NCI-H187 treated with DMSO at 0.1 percent for 48 hours (cell line): Measurements from ENCODE around the gene NQO1.
"Not testable (repeated sequence)": the region's sequence is repeated elsewhere in the genome, so short reads cannot be mapped to it uniquely, and the experiment has no call there.

Experiments used
- DNase-seq: peaks from one replicate; lab custom pipeline; 2025; lab: John Stamatoyannopoulos, UW

The NQO1 gene

GRCh38 chr16:69741951-69742904, 15.9 kb upstream of the NQO1 start:
- no peak for DNase-seq

GRCh38 chr16:69741519-69741918, 15.2 kb upstream of the NQO1 start:
- DNase-seq, result no peak

GRCh38 chr16:69732101-69732500, 5.7 kb upstream of the NQO1 start:
- DNase-seq, result no peak

GRCh38 chr16:69731280-69731679, 4.9 kb upstream of the NQO1 start:
- not testable (repeated sequence) for DNase-seq

GRCh38 chr16:69729030-69729429, 2.7 kb upstream of the NQO1 start:
- DNase-seq, result not testable (repeated sequence)

GRCh38 chr16:69727916-69728270, 1.5 kb upstream of the NQO1 start:
- no peak for DNase-seq

- no peak for DNase-seq
Observed at GRCh38 chr16:69725480-69726312, 664 bp downstream of the NQO1 start.

- DNase-seq, result no peak
Observed at GRCh38 chr16:69724981-69725479, 1.3 kb downstream of the NQO1 start.

- no peak for DNase-seq
Observed at GRCh38 chr16:69724414-69724873, 1.9 kb downstream of the NQO1 start.

GRCh38 chr16:69721441-69721957, 4.9 kb downstream of the NQO1 start:
- DNase-seq, result no peak

GRCh38 chr16:69720822-69721430, 5.4 kb downstream of the NQO1 start:
- no peak for DNase-seq

- no peak for DNase-seq
Observed at GRCh38 chr16:69718111-69718764, 8.1 kb downstream of the NQO1 start.

GRCh38 chr16:69717066-69717465, 9.3 kb downstream of the NQO1 start:
- no peak for DNase-seq

- no peak for DNase-seq
Observed at GRCh38 chr16:69712914-69713581, 13.3 kb downstream of the NQO1 start.

GRCh38 chr16:69712277-69712676, 14.1 kb downstream of the NQO1 start:
- no peak for DNase-seq

GRCh38 chr16:69711115-69711740, 15.1 kb downstream of the NQO1 start:
- no peak for DNase-seq

GRCh38 chr16:69709456-69710084, 16.8 kb downstream of the NQO1 start:
- DNase-seq, result peak; percentile 1

GRCh38 chr16:69707920-69708683, 18.3 kb downstream of the NQO1 start:
- no peak for DNase-seq

- no peak for DNase-seq
Observed at GRCh38 chr16:69706975-69707340, 19.4 kb downstream of the NQO1 start.
